ENCODE results near the gene ZNF287.

Gene ZNF287

GRCh38 chr17:16589097-16589969 lies 20.3 kb upstream of the ZNF287 start:
- TF ChIP-seq FOXP2 (optimal IDR thresholded peaks at IDR 0.05; ENCODE audit: borderline replicate concordance, extremely low read depth, extremely low read length, insufficient read depth) (peak; percentile 62), POLR2AphosphoS5 (IDR thresholded peaks at IDR 0.05; ENCODE audit: low read depth, low read length) (peak; percentile 56; the same call in 1 of the 2 replicates), TAF1 (IDR thresholded peaks at IDR 0.05; ENCODE audit: borderline replicate concordance, insufficient read depth, low read length) (no peak), SIN3A (IDR thresholded peaks at IDR 0.05; ENCODE audit: borderline replicate concordance, insufficient read depth, low read length) (no peak)

GRCh38 chr17:16585796-16586195 lies 16.8 kb upstream of the ZNF287 start:
- TF ChIP-seq FOXP2 (optimal IDR thresholded peaks at IDR 0.05; ENCODE audit: borderline replicate concordance, extremely low read depth, extremely low read length, insufficient read depth) (no peak), POLR2AphosphoS5 (IDR thresholded peaks at IDR 0.05; ENCODE audit: low read depth, low read length) (no peak), SIN3A (IDR thresholded peaks at IDR 0.05; ENCODE audit: borderline replicate concordance, insufficient read depth, low read length) (no peak), TAF1 (IDR thresholded peaks at IDR 0.05; ENCODE audit: borderline replicate concordance, insufficient read depth, low read length) (no peak)
- TF ChIP-seq, protein P1, sequence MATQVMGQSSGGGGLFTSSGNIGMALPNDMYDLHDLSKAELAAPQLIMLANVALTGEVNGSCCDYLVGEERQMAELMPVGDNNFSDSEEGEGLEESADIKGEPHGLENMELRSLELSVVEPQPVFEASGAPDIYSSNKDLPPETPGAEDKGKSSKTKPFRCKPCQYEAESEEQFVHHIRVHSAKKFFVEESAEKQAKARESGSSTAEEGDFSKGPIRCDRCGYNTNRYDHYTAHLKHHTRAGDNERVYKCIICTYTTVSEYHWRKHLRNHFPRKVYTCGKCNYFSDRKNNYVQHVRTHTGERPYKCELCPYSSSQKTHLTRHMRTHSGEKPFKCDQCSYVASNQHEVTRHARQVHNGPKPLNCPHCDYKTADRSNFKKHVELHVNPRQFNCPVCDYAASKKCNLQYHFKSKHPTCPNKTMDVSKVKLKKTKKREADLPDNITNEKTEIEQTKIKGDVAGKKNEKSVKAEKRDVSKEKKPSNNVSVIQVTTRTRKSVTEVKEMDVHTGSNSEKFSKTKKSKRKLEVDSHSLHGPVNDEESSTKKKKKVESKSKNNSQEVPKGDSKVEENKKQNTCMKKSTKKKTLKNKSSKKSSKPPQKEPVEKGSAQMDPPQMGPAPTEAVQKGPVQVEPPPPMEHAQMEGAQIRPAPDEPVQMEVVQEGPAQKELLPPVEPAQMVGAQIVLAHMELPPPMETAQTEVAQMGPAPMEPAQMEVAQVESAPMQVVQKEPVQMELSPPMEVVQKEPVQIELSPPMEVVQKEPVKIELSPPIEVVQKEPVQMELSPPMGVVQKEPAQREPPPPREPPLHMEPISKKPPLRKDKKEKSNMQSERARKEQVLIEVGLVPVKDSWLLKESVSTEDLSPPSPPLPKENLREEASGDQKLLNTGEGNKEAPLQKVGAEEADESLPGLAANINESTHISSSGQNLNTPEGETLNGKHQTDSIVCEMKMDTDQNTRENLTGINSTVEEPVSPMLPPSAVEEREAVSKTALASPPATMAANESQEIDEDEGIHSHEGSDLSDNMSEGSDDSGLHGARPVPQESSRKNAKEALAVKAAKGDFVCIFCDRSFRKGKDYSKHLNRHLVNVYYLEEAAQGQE (IDR thresholded peaks at IDR 0.05; ENCODE audit: insufficient read depth in 1 of 2, low read depth in 2 of 2, low read length in 2 of 2), result no peak

DNA sequence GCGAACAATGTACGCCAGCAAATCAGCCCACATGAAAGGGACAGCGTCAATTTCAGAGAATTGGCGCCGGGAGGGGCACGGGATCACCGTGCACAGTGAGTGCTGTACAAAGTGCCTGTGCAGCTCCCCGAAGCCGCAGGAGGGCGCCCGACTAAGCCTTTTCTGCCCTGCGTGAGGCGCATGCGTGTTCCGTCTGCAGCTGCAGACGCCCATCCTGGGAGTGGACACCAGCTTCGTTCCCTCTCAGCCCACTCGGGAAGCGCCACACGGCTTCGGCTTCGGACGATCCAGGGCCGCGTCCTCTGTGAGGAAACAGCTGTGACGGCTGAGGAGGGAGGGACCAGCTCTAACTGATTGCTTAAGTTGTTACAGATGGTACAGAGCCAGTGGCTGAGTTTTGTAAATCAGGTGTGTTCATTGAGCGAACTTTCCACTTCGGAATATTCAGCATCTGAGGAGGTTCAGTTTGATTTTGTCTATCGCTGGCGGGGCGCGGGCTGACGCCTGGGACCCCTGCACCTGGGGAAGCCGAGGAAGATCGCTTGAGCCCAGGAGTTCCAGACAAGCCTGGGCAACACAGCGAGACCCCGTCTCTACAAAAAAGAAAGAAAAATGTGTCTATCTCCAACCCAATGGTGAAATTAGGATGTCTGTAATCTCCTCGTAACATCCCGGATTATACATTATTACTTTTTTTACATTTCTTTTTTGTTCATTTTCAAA lies 15.4 kb upstream of the ZNF287 start:
- TF ChIP-seq SIN3A (IDR thresholded peaks at IDR 0.05; ENCODE audit: borderline replicate concordance, insufficient read depth, low read length) (no peak), TAF1 (IDR thresholded peaks at IDR 0.05; ENCODE audit: borderline replicate concordance, insufficient read depth, low read length) (no peak), POLR2AphosphoS5 (IDR thresholded peaks at IDR 0.05; ENCODE audit: low read depth, low read length) (peak; percentile 68; the same call in 1 of the 2 replicates), FOXP2 (optimal IDR thresholded peaks at IDR 0.05; ENCODE audit: borderline replicate concordance, extremely low read depth, extremely low read length, insufficient read depth) (peak; percentile 69)
- TF ChIP-seq, protein P1 (IDR thresholded peaks at IDR 0.05; ENCODE audit: insufficient read depth in 1 of 2, low read depth in 2 of 2, low read length in 2 of 2), result peak; percentile 48 to 74; a peak in 2 of 4 replicates

- TF ChIP-seq SIN3A (IDR thresholded peaks at IDR 0.05; ENCODE audit: borderline replicate concordance, insufficient read depth, low read length) (no peak), POLR2AphosphoS5 (IDR thresholded peaks at IDR 0.05; ENCODE audit: low read depth, low read length) (no peak), TAF1 (IDR thresholded peaks at IDR 0.05; ENCODE audit: borderline replicate concordance, insufficient read depth, low read length) (no peak), FOXP2 (optimal IDR thresholded peaks at IDR 0.05; ENCODE audit: borderline replicate concordance, extremely low read depth, extremely low read length, insufficient read depth) (no peak)
- TF ChIP-seq, protein P1 (IDR thresholded peaks at IDR 0.05; ENCODE audit: insufficient read depth in 1 of 2, low read depth in 2 of 2, low read length in 2 of 2), result no peak
Observed at GRCh38 chr17:16583781-16584180, 14.8 kb upstream of the ZNF287 start.

- TF ChIP-seq TAF1 (IDR thresholded peaks at IDR 0.05; ENCODE audit: borderline replicate concordance, insufficient read depth, low read length) (no peak), POLR2AphosphoS5 (IDR thresholded peaks at IDR 0.05; ENCODE audit: low read depth, low read length) (no peak), FOXP2 (optimal IDR thresholded peaks at IDR 0.05; ENCODE audit: borderline replicate concordance, extremely low read depth, extremely low read length, insufficient read depth) (no peak), SIN3A (IDR thresholded peaks at IDR 0.05; ENCODE audit: borderline replicate concordance, insufficient read depth, low read length) (no peak)
- TF ChIP-seq, protein P1 (IDR thresholded peaks at IDR 0.05; ENCODE audit: insufficient read depth in 1 of 2, low read depth in 2 of 2, low read length in 2 of 2), result no peak
Observed at GRCh38 chr17:16573466-16573865, 4.5 kb upstream of the ZNF287 start.
